Measurements from ENCODE around the gene EBF4. TPM values are rescaled to one million over a fixed set of nuclear protein-coding genes. Genes with fewer than 3 reads are reported as not detected.

The EBF4 gene
- total RNA-seq, 4 donors from 2014 or later, result 0.36 to 1.5 (median 1.1) TPM; not detected in 1

- TF ChIP-seq POLR2A (IDR thresholded peaks at IDR 0.05) (no peak), CTCF (IDR thresholded peaks at IDR 0.05 in 4 of 5, conservative IDR thresholded peaks at IDR 0.05 in 1 of 5) (no peak)
- Histone ChIP-seq H3K27me3 (peaks cover 0 to 13% (median 0%) of the 10 kb centered on the region in 3 donors), H3K27ac (no peak overlapping the region), H3K36me3 (no peaks in the 10 kb centered on the region), H3K4me3 (no peak overlapping the region), H3K4me1 (no peaks in the 10 kb centered on the region), H3K9me3 (no peaks in the 10 kb centered on the region)
- in situ Hi-C loops (cut with MboI; ENCODE audit: low sequenced_read_pairs in 4 of 4), result no loop called here
- ATAC-seq (no peak), DNase-seq (no peak)
- intact Hi-C loops (cut with DNase I; ENCODE audit: low total_unique reads), result no loop called here
Observed at GRCh38 chr20:2775139-2775538, 82.6 kb downstream of the EBF4 start.

- intact Hi-C loops (cut with DNase I; ENCODE audit: low total_unique reads), result no loop called here
- TF ChIP-seq POLR2A (IDR thresholded peaks at IDR 0.05), result no peak
- TF ChIP-seq CTCF (IDR thresholded peaks at IDR 0.05 in 4 of 5, conservative IDR thresholded peaks at IDR 0.05 in 1 of 5), result no peak
- peaks cover 0 to 15% (median 0%) of the 10 kb centered on the region in 3 donors for H3K27me3 ChIP-seq
Observed at GRCh38 chr20:2778602-2779321, 86.2 kb downstream of the EBF4 start.

GRCh38 chr20:2780948-2781347 is 88.4 kb downstream of the EBF4 start:
- no peak for ATAC-seq
- Histone ChIP-seq H3K4me3 (no peak overlapping the region), H3K9me3 (no peaks in the 10 kb centered on the region), H3K4me1 (no peaks in the 10 kb centered on the region), H3K27ac (no peak overlapping the region), H3K27me3 (peaks cover 0 to 11% (median 0%) of the 10 kb centered on the region in 3 donors), H3K36me3 (no peaks in the 10 kb centered on the region)
- intact Hi-C loops (cut with DNase I; ENCODE audit: low total_unique reads) (no loop called here), in situ Hi-C loops (cut with MboI; ENCODE audit: low sequenced_read_pairs in 4 of 4) (no loop called here)
- no peak for DNase-seq
- TF ChIP-seq CTCF (IDR thresholded peaks at IDR 0.05 in 4 of 5, conservative IDR thresholded peaks at IDR 0.05 in 1 of 5), result no peak
- no peak for TF ChIP-seq POLR2A (IDR thresholded peaks at IDR 0.05)

More at GRCh38 chr20:2778602-2779321, 86.2 kb downstream of the EBF4 start:
- in situ Hi-C loops (cut with MboI; ENCODE audit: low sequenced_read_pairs in 4 of 4), result no loop called here
- ATAC-seq, result no peak
- Histone ChIP-seq H3K36me3 (no peaks in the 10 kb centered on the region), H3K9me3 (no peaks in the 10 kb centered on the region), H3K4me3 (no peak overlapping the region), H3K27ac (no peak overlapping the region), H3K4me1 (no peaks in the 10 kb centered on the region)
- DNase-seq, result no peak

GRCh38 chr20:2783908-2784566 is 91.5 kb downstream of the EBF4 start:
- TF ChIP-seq CTCF (IDR thresholded peaks at IDR 0.05 in 4 of 5, conservative IDR thresholded peaks at IDR 0.05 in 1 of 5) (no peak), POLR2A (IDR thresholded peaks at IDR 0.05) (no peak)
- in situ Hi-C loops (cut with MboI; ENCODE audit: low sequenced_read_pairs in 4 of 4) (no loop called here), intact Hi-C loops (cut with DNase I; ENCODE audit: low total_unique reads) (no loop called here)
- ATAC-seq, result no peak
- DNase-seq, result no peak
- H3K4me1 ChIP-seq, result no peaks in the 10 kb centered on the region
- no peak overlapping the region for H3K4me3 ChIP-seq
- H3K36me3 ChIP-seq, result no peaks in the 10 kb centered on the region
- peaks cover 0 to 2% (median 0%) of the 10 kb centered on the region in 3 donors for H3K27me3 ChIP-seq
- no peak overlapping the region for H3K27ac ChIP-seq
- no peaks in the 10 kb centered on the region for H3K9me3 ChIP-seq
